AG10803 (cell line): ENCODE results near the gene DDC.
"Not testable (repeated sequence)": the region's sequence is repeated elsewhere in the genome, so short reads cannot be mapped to it uniquely, and the experiment has no call there.

Experiments
- DNase-seq: peaks from one replicate; pipeline ENCODE4 v3.0.0; 2010; ENCODE audit warnings: low read depth
- H3K4me3 ChIP-seq: 2 replicates; pipeline ENCODE4 v1.5.1; 2011; ENCODE audit warnings: mild to moderate bottlenecking, low read length, control low read depth
- TF ChIP-seq, protein P1 (sequence below): conservative IDR thresholded peaks from 2 replicates; pipeline ENCODE4 v1.5.1; 2011; ENCODE audit warnings: mild to moderate bottlenecking, low read length, control low read depth, inconsistent platforms

DDC gene

DNA sequence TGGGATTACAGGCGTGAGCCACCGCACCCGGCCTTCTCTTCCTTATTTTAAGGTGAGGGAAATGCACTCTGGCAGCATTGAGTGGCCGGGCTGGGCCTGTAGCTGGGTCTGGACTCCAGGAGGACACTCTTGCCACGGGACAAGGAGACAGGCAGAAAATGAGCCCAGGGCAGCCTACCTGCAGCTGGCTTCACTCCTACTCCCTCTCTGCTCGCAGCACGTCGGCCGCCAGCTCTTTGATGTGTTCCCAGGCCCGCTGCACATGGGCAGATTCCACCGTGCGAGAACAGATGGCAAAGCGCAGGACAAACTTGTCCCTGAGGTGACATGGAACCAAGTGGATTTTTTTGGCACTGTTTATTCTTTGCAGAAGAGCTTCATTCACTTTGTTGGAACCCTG is 102.2 kb downstream of the DDC start:
- TF ChIP-seq, protein P1, sequence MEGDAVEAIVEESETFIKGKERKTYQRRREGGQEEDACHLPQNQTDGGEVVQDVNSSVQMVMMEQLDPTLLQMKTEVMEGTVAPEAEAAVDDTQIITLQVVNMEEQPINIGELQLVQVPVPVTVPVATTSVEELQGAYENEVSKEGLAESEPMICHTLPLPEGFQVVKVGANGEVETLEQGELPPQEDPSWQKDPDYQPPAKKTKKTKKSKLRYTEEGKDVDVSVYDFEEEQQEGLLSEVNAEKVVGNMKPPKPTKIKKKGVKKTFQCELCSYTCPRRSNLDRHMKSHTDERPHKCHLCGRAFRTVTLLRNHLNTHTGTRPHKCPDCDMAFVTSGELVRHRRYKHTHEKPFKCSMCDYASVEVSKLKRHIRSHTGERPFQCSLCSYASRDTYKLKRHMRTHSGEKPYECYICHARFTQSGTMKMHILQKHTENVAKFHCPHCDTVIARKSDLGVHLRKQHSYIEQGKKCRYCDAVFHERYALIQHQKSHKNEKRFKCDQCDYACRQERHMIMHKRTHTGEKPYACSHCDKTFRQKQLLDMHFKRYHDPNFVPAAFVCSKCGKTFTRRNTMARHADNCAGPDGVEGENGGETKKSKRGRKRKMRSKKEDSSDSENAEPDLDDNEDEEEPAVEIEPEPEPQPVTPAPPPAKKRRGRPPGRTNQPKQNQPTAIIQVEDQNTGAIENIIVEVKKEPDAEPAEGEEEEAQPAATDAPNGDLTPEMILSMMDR, result no peak
- no peak for DNase-seq
- no peak overlapping the region for H3K4me3 ChIP-seq

DNA sequence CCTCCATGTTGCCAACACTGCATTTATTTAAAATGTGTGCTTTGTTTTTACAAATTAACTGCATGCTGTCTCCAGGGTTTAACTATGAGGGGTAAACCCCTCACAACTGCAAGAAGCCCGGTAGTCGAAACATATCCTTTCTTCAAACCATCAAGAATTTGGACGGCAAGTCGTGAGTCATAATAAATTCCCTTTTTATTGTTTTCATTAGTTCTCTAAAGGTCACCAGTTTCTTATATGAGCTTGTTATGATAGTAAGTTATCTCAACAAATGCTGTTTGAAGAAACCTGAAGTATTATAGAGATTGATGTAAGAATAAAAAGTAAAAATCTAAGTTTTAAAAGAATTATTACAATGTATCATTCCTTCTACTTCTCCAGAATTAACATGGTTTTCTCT is 102.8 kb downstream of the DDC start:
- no peak for DNase-seq
- TF ChIP-seq, protein P1, result no peak
- no peak overlapping the region for H3K4me3 ChIP-seq

DNA sequence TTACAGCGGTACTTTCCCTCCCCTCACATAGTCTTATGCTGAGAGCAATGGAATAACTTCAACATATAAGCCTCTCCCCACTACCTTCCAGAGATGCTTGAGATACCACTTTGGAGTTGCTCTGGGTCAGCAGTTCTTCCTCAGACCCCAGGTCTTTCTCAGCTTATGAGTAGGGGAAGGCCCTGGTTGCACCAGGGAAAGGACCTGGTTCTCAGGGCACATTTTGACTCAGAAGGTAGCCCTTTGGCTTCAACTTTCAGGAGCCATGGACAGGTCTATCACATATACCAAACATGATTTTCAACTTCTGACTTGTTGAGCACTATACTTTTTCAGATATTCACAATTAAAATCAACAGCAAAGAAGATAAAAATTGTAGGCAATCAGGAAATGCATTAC is 103.5 kb downstream of the DDC start:
- DNase-seq, result no peak
- TF ChIP-seq, protein P1, result no peak
- no peak overlapping the region for H3K4me3 ChIP-seq

DNA sequence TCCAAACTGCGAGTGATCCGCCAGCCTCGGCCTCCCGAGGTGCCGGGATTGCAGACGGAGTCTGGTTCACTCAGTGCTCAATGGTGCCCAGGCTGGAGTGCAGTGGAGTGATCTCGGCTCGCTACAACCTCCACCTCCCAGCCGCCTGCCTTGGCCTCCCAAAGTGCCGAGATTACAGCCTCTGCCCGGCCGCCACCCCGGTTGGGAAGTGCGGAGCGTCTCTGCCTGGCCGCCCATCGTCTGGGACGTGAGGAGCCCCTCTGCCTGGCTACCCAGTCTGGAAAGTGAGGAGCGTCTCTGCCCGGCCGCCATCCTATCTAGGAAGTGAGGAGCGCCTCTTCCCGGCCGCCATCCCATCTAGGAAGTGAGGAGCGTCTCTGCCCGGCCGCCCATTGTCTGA is 106.0 kb downstream of the DDC start:
- H3K4me3 ChIP-seq, DNase-seq: not testable (repeated sequence)

DNA sequence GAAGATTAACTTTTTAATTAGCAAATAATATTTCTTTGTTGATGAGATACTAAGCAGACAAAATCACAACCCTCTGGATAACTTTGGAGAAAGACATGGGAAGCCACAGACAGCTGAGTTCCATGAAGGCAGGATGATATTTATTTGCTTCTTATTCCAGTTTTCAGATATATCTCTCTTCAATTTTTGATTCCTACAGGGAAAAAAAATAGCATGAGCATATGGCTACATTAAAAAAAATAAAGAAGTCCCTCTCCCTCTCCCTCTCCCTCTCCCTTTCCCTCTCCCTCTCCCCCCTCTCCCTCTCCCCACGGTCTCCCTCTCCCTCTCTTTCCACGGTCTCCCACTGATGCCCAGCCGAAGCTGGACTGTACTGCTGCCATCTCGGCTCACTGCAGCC is 106.6 kb downstream of the DDC start:
- not testable (repeated sequence) for DNase-seq

DNA sequence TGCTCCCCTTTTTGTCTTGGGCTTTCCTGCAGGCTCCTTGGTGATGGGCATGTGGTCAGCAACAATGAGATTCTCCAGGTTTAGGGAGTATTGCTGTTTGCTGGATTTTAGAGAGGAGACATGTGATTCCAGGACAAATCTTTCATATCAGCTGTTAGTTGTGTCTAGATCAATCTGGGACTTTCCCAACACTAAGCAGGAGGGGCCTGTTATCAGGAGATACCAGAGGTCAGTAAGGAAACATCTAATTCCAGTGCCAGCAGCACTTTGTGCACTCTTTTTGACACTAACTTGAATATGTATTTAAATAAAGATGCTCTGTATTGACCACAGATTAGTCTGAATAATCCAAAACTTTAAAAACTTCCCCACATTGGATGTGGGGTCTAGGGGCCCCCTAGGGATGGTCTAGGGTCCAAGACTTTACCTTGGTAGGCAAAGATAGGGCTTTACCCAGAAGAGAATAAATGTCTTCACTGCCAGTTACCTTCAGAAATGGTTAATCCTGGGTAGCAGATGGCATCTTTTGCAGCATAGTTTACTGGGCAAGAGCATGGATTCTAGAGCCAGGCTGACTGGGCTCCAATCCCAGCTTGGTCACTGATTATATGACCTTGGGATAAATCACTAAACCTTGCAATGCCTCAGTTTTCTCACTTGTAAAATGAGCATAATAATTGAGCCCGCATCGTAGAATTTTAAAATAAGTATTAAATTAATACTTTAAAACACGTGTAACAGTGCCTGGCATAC is 108.7 kb downstream of the DDC start:
- H3K4me3 ChIP-seq, result no peak overlapping the region
- no peak for DNase-seq
- TF ChIP-seq, protein P1, result no peak

More for the DNA sequence above, 106.6 kb downstream of the DDC start:
- H3K4me3 ChIP-seq, result not testable (repeated sequence)

DNA sequence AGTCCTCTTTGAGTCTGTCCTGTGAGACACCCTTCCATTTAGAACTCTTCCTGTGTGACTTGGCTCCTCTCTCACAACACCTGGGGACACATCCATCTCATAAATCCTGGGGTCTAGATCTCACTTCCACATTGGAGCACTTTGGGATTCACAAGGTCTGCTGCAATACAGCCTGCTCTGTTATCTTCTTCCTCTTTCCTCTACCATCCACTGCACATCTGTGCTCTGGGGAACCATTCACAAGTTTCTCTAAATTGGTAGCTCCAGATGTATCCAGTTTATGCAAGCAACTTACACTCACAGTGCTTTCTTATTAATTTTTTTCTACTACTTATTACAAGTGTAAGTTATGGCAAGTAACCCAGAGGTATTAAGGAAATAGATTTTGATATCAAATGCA is 109.5 kb downstream of the DDC start:
- no peak for DNase-seq
- H3K4me3 ChIP-seq, result no peak overlapping the region
- TF ChIP-seq, protein P1, result no peak

DNA sequence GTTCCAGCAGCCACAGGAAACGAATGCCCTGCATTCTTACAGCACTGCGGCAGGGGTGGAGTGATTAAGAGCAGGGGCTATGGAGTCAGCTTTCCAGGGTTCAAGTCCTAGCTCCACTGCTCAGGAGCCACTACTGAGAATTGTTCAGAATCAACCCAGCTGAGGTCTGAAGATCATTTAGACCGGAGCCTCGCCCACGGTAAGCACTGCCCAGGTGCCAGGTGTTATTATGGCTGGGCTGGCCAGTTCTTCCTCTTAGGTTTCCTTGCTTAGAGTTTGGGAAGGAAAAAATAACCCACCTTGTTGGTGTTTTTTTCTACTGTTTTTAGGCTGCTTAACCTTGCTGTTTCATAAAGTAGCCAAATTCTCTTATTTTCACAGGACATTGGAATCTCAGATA is 110.2 kb downstream of the DDC start:
- DNase-seq, result no peak
- H3K4me3 ChIP-seq, result no peak overlapping the region
- TF ChIP-seq, protein P1, result no peak
